Neural progenitor cell (in vitro differentiated cells): ENCODE measurements around the gene WSCD1. TPM values are rescaled to one million over a fixed set of nuclear protein-coding genes. Genes with fewer than 3 reads are reported as not detected.

ENCODE experiments used
- DNase-seq: peaks from one replicate; pipeline ENCODE4 v3.0.0-alpha.2; 2016; ENCODE audit warnings: low spot score
- H2AFZ ChIP-seq: fragments of 200-600 bp; sonication (generic); replicated peaks from 2 replicates; pipeline ENCODE4 v1.6.1; 2016; ENCODE audit warnings: antibody characterized with exemption
- H3F3A ChIP-seq: fragments of 200-600 bp; sonication (generic); 2 replicates; pipeline ENCODE4 v1.6.1; 2016; ENCODE audit warnings: antibody characterized with exemption, low read depth
- H3K27ac ChIP-seq: fragments of 200-600 bp; sonication (generic); 2 replicates; pipeline ENCODE4 v1.5.1; 2016; ENCODE audit warnings: mild to moderate bottlenecking
- H3K27me3 ChIP-seq: fragments of 200-600 bp; sonication (generic); 2 replicates; pipeline ENCODE4 v1.6.1; 2016; ENCODE audit warnings: mild to moderate bottlenecking, moderate library complexity
- H3K36me3 ChIP-seq: fragments of 200-600 bp; sonication (generic); 2 replicates; pipeline ENCODE4 v1.5.1; 2016
- H3K4me1 ChIP-seq: fragments of 200-600 bp; sonication (generic); 2 replicates; pipeline ENCODE4 v1.6.1; 2016; ENCODE audit warnings: mixed run types
- H3K4me2 ChIP-seq: fragments of 200-600 bp; sonication (generic); 2 replicates; pipeline ENCODE4 v1.6.1; 2016
- H3K4me3 ChIP-seq: fragments of 200-600 bp; sonication (generic); 2 replicates; pipeline ENCODE4 v1.5.1; 2016
- H3K79me2 ChIP-seq: fragments of 200-600 bp; sonication (generic); 2 replicates; pipeline ENCODE4 v1.6.1; 2016; ENCODE audit warnings: low read depth
- H3K9ac ChIP-seq: fragments of 200-600 bp; sonication (generic); 2 replicates; pipeline ENCODE4 v1.6.1; 2016
- H3K9me3 ChIP-seq: fragments of 200-600 bp; sonication (generic); 2 replicates; pipeline ENCODE4 v1.5.1; 2016; ENCODE audit warnings: low read depth
- H4K20me1 ChIP-seq: fragments of 200-600 bp; sonication (generic); 2 replicates; pipeline ENCODE4 v1.6.1; 2016; ENCODE audit warnings: low read depth
- H3K27ac Mint-ChIP-seq: 3 replicates; pipeline ENCODE4 v1.8.0; 2021; ENCODE audit warnings: mixed read lengths
- H3K27me3 Mint-ChIP-seq: 2 replicates; pipeline ENCODE4 v1.8.0; 2022; ENCODE audit warnings: low read depth, mild to moderate bottlenecking, inconsistent platforms, moderate library complexity, mixed read lengths; ENCODE audit not compliant: insufficient read depth
- H3K36me3 Mint-ChIP-seq: 3 replicates; pipeline ENCODE4 v1.8.0; 2021; ENCODE audit warnings: mixed read lengths
- H3K4me1 Mint-ChIP-seq: 3 replicates; pipeline ENCODE4 v1.8.0; 2021; ENCODE audit warnings: mixed read lengths
- H3K4me3 Mint-ChIP-seq: 3 replicates; pipeline ENCODE4 v1.8.0; 2021; ENCODE audit warnings: mild to moderate bottlenecking, moderate library complexity, mixed read lengths
- H3K9me3 Mint-ChIP-seq: 3 replicates; pipeline ENCODE4 v1.8.0; 2020; ENCODE audit warnings: mixed read lengths
- EZH2 ChIP-seq: fragments of 200-600 bp; sonication (generic); IDR thresholded peaks from 2 replicates; pipeline ENCODE4 v1.6.1; 2017; ENCODE audit warnings: antibody characterized with exemption, mild to moderate bottlenecking, moderate library complexity
- EZH2phosphoT487 ChIP-seq: fragments of 200-600 bp; sonication (generic); IDR thresholded peaks from 2 replicates; pipeline ENCODE4 v1.6.1; 2017; ENCODE audit warnings: antibody characterized with exemption
- total RNA-seq: library from RNA; depleted of rRNA; stranded (reverse); fragments of >200 nt; gene quantifications from 2 replicates; pipeline ENCODE4 v1.2.3, GENCODE V29; 2015; ENCODE audit warnings: low replicate concordance
- TF ChIP-seq, protein P1 (sequence below): fragments of 200-600 bp; sonication (generic); IDR thresholded peaks from 2 replicates; pipeline ENCODE4 v1.5.1; 2017; ENCODE audit warnings: antibody characterized with exemption, mild to moderate bottlenecking

The WSCD1 gene
- total RNA-seq, 1 donor from 2014 or later, result 20.2 TPM

DNA sequence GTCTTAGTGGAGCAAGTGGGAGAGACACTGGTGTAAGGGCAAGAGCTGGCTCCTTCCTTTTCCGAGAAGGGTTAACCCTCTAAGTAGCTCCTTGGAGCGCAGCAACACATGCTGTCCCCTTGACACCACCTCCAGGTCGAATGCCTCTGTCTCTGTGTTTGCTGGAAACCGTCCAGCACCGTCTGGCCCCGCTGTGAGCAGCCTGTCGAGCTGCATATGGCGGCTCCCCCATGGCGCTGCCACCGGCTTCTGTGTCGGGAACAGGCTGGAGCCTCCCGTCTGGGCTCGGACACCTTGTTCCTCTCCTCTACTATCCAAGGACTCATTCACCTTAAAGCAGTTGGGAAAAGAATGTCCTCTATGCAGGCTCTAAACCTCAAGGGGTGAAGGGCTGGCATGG lies 28.9 kb upstream of the WSCD1 start:
- Histone ChIP-seq H3K27ac (no peak overlapping the region), H2AFZ (no peak overlapping the region), H3K4me2 (no peak overlapping the region), H3K9me3 (no peaks in the 10 kb centered on the region), H3F3A (no peaks in the 10 kb centered on the region), H3K79me2 (no peaks in the 10 kb centered on the region), H3K4me3 (no peak overlapping the region), H3K4me1 (no peaks in the 10 kb centered on the region), H3K36me3 (no peaks in the 10 kb centered on the region), H4K20me1 (no peaks in the 10 kb centered on the region), H3K9ac (no peak overlapping the region), H3K27me3 (no peaks in the 10 kb centered on the region)
- no peak for TF ChIP-seq EZH2phosphoT487
- no peak for DNase-seq
- Mint-ChIP-seq H3K4me3 (no peak overlapping the region), H3K9me3 (peaks cover 8% of the 10 kb centered on the region), H3K36me3 (no peaks in the 10 kb centered on the region), H3K27ac (no peak overlapping the region), H3K27me3 (peaks cover 9% of the 10 kb centered on the region), H3K4me1 (peaks cover 11% of the 10 kb centered on the region)

- no peaks in the 10 kb centered on the region for H4K20me1 ChIP-seq
- H3K27ac ChIP-seq, result no peak overlapping the region
- no peaks in the 10 kb centered on the region for H3K79me2 ChIP-seq
- no peak overlapping the region for H2AFZ ChIP-seq
- peaks cover 8% of the 10 kb centered on the region for H3K9me3 Mint-ChIP-seq
- no peak overlapping the region for H3K9ac ChIP-seq
- no peaks in the 10 kb centered on the region for H3K36me3 Mint-ChIP-seq
- H3K36me3 ChIP-seq, result no peaks in the 10 kb centered on the region
- no peaks in the 10 kb centered on the region for H3K9me3 ChIP-seq
- no peak overlapping the region for H3K4me3 Mint-ChIP-seq
- H3K27me3 Mint-ChIP-seq, result peaks cover 8% of the 10 kb centered on the region
- no peak overlapping the region for H3K4me2 ChIP-seq
- TF ChIP-seq EZH2phosphoT487 (no peak), EZH2 (no peak)
- TF ChIP-seq, protein P1, sequence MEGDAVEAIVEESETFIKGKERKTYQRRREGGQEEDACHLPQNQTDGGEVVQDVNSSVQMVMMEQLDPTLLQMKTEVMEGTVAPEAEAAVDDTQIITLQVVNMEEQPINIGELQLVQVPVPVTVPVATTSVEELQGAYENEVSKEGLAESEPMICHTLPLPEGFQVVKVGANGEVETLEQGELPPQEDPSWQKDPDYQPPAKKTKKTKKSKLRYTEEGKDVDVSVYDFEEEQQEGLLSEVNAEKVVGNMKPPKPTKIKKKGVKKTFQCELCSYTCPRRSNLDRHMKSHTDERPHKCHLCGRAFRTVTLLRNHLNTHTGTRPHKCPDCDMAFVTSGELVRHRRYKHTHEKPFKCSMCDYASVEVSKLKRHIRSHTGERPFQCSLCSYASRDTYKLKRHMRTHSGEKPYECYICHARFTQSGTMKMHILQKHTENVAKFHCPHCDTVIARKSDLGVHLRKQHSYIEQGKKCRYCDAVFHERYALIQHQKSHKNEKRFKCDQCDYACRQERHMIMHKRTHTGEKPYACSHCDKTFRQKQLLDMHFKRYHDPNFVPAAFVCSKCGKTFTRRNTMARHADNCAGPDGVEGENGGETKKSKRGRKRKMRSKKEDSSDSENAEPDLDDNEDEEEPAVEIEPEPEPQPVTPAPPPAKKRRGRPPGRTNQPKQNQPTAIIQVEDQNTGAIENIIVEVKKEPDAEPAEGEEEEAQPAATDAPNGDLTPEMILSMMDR, result no peak
- no peak overlapping the region for H3K4me3 ChIP-seq
- no peaks in the 10 kb centered on the region for H3K27me3 ChIP-seq
- no peaks in the 10 kb centered on the region for H3F3A ChIP-seq
- peaks cover 18% of the 10 kb centered on the region for H3K4me1 Mint-ChIP-seq
- H3K27ac Mint-ChIP-seq, result no peak overlapping the region
- no peaks in the 10 kb centered on the region for H3K4me1 ChIP-seq
- DNase-seq, result no peak
These were observed 26.8 kb upstream of the WSCD1 start for GRCh38 chr17:6043405-6043804.

GRCh38 chr17:6044261-6044660 lies 25.9 kb upstream of the WSCD1 start:
- TF ChIP-seq, protein P1, result no peak
- TF ChIP-seq EZH2phosphoT487 (no peak), EZH2 (no peak)
- Mint-ChIP-seq H3K36me3 (no peaks in the 10 kb centered on the region), H3K4me1 (peaks cover 18% of the 10 kb centered on the region), H3K27me3 (peaks cover 8% of the 10 kb centered on the region), H3K27ac (peak overlapping the region; percentile 19), H3K9me3 (peaks cover 7% of the 10 kb centered on the region), H3K4me3 (no peak overlapping the region)
- Histone ChIP-seq H3K4me3 (no peak overlapping the region), H3K9me3 (no peaks in the 10 kb centered on the region), H4K20me1 (no peaks in the 10 kb centered on the region), H3K27me3 (no peaks in the 10 kb centered on the region), H3F3A (no peaks in the 10 kb centered on the region), H3K4me1 (no peaks in the 10 kb centered on the region), H3K27ac (no peak overlapping the region), H2AFZ (no peak overlapping the region), H3K4me2 (no peak overlapping the region), H3K79me2 (no peaks in the 10 kb centered on the region), H3K9ac (no peak overlapping the region), H3K36me3 (no peaks in the 10 kb centered on the region)
- no peak for DNase-seq

DNA sequence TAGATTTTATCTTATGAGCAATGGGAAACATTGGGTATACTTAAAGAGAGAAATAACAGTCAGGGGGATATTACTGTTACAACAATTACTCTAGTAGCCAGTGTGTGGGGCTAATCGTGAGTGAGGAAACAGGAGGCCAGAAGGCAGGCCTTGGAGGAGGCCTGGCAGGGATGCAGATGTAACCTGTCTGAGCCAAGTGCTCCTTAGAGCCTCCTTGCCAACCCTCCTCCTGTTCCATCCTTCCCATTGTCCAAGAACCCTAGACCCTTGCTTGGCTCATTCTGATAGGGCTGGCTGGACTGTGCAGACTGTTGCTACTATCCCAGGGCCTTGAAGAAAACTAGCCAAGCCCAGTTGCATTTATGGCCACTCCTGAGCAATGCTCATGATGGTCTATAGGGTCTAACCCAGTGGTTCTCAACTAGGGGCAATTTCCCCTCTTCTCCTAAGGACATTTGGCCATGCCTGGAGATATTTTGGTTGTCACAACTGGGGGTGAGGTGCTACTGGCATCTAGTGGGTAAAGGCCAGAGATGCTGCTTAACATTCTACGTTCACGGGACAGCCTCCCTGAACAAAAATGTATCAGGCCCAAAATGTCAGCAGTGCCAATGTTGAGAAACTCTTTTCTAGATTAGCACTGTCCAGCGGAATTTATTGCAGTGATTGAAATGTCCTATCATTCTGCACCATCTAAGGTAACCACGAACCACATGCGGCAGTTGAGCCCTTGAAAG lies 24.4 kb upstream of the WSCD1 start:
- Histone ChIP-seq H4K20me1 (no peaks in the 10 kb centered on the region), H3K27me3 (no peaks in the 10 kb centered on the region), H3K9me3 (no peaks in the 10 kb centered on the region), H3K36me3 (no peaks in the 10 kb centered on the region), H3K4me2 (no peak overlapping the region), H2AFZ (no peak overlapping the region), H3F3A (no peaks in the 10 kb centered on the region), H3K4me1 (no peaks in the 10 kb centered on the region), H3K4me3 (no peak overlapping the region), H3K9ac (no peak overlapping the region), H3K79me2 (no peaks in the 10 kb centered on the region), H3K27ac (no peak overlapping the region)
- Mint-ChIP-seq H3K36me3 (no peaks in the 10 kb centered on the region), H3K4me3 (no peak overlapping the region), H3K27ac (no peak overlapping the region), H3K27me3 (peaks cover 8% of the 10 kb centered on the region), H3K9me3 (no peaks in the 10 kb centered on the region), H3K4me1 (peaks cover 18% of the 10 kb centered on the region)
- DNase-seq, result no peak
- TF ChIP-seq, protein P1, result peak; percentile 33
- no peak for TF ChIP-seq EZH2phosphoT487
